DMS153 treated with DMSO at 0.1 percent for 48 hours (cell line): ENCODE data around the gene VASP.

Source experiments
- DNase-seq: peaks from one replicate; lab custom pipeline; 2025; ENCODE audit not compliant: unreplicated experiment; lab: John Stamatoyannopoulos, UW

The VASP gene

DNA sequence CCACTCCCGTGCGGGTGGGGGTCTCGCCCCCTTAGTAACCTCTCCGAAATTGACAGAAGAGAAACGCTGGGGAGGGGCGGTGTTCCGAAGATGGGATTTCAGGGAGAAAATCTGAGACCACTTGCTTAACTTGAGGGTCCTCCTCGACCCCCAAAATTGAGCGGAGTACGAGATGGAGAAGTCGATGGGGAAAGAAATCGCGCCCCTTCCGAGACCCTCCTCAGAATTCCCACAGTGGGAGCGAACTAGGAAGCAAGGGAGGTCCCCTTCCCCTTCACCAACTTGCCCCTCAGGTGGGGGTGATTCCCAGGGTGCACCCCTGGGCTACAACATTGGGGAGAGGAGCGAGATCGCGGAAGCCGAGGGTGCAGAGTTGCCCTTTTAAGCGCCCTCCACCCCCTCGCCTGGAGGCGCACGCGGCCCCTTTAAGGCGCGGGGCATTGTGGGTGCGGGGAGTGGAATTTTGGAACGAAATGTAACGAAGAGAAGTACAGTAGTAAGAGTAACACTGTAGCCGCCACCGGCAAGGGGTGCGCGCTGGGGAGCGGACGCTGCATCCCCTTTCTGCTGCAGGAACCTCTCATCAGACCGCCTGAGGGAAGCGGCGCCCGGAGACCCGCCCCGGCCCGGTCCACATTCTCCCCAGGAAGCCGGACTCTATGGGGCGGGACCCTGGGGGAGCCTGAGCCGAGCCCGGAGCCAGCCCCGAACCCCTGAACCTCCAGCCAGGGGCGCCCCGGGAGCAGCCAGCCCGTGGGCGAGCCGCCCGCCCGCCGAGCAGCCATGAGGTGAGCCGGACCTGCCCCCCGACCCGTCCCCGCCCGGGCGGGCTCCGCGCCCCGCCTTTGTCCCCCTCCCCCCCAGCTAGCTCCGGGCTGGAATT lies at the start of gene VASP:
Gene VASP, plus strand, starts transcription at position 491 of the 883 bp plus-strand sequence. Its CDS starts 293 bp downstream, at position 784.
- peak; percentile 55 for DNase-seq

DNA sequence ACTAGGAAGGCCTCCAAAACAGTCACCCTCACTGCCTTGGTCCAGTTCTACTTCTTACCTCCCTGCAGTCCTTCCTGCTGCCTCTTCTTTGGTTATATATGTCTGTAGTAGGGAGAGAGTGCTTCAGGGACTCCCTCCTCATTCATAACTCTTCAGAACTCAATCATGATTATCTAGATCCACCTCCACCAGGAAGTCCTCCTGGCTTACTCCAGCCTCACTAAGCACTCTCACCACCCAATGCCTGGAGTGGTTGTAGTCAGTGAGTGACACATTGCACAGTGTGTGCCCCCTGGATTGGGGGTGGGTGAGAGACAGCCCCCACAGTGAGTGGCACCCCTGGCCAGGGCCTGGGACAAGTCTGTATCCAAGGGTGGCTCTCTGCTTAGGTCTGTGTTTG lies 49.5 kb upstream of the VASP start:
- no peak for DNase-seq

DNA sequence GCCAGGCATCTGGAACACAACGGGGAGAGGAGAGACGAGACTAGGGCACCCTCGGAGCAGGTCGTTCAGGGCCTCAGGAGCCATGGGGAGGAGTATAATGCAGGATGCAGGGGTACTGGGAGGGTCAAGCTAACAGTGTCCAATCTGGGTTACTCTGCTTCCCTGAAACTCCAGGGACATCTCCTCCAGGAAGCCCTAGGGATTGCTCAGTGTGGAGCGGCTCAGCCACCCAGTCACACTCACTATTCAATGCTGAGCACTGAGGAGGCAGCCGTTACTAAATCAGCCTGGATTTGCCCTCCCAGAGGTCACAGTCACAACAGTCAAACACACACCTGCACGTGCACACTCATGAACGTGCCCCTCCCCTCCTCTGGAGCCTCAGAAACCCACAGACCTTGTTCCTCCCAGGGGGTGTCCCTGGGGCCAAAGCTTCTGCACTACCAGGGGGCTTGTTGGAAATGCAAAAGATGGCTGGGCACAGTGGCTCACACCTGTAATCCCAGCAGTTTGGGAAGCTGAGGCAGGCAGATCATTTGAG lies 46.4 kb upstream of the VASP start:
- DNase-seq = no peak

DNA sequence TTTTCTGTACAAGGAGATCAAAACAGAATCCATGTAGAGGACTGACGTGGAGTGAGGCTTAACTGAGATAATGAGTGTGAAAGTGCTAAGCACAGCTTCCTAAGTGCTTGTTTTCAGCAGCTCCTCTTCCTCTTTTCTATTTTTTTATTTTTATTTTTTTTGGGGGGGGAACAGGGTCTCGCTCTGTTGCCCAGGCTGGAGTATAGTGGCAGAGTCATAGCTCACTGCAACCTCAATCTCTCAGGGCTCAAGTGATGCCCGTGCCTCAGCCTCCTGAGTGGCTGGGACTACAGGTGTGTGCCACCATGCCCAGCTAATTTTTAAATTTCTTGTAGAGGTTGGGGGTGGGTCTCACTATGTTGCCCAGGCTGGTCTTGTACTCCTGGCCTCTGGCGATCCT lies 45.1 kb upstream of the VASP start:
- no peak for DNase-seq

DNA sequence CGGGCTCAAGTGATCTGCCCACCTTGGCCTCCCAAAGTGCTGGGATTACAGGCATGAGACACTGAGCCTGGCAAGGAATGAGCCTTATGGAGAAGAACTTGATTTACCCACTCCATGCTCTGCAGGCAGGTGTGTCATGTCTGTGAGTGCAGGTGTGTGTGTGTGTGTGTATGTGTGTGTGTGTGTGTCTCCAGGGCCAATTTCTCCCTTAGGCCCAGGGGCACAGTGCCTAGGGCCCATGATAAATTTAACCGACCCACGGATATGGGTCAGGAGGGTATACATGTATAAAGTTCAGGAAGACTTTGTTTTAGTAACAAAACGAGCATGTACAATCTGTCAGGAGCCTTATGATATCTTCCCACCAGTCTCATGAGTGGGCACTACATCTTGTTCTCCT lies 44.0 kb upstream of the VASP start:
- no peak for DNase-seq

DNA sequence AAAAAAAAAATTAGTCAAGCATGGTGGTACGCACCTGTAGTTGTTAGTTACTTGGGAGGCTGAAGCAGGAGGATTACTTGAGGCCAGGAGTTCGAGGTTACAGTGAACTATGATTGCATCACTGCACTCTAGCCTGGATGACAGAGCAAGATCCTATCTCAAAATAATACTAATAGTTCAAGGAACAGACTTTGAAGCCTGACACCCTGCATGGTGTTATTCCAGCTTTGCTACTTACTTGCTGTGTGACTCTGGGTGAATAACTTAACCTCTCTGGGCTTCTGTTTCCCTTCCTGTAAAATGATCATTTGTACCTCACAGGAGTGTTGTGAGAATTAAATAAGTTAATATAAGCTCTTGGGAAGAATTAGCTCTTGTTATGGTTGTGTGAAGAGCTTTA lies 43.0 kb upstream of the VASP start:
- DNase-seq = no peak

DNA sequence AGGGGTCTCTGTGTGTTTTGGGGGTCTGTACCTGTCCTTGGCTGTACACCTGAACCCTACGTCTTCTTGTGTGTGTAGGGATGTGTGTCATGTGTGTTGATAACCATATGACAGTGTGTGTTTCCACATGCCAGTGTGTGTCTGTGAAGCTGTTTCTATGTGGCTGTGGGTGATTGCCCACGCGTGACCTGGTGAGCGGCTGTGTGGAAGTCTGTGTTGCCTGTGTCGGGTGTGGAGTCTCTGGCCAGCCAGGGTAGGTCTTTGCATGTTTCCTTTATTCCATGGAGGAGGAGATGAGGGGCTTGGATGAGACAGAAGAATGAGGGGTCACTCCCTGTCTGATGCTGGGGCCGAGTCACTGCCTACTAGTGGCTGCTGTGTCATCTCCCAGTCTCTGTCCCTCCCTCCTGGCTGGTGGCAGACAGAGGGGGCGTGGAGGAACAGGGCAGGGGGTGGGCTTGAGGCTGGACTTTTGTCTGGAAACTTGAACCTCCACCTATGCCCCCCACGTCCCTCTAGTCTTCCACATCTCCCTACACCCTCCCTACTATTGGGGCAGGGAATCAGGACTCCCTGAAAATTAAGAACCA lies 42.3 kb upstream of the VASP start:
- no peak for DNase-seq

DNA sequence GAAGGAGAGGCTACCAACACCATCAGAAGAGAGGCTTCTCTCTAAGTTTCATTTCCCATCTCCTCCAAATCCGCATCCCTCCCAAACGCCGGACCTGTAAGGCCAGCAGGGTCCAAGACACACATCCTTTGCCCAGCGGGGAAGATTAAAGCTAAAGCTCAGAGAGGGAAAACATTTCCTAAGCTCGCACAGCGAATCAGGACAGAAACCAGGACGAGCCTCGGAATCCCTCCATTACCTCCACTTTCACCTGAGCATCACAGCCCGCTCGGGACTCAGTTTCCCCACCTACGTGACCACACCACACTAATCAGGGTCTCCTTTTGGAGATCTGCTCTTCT lies 40.2 kb upstream of the VASP start:
- DNase-seq = no peak

DNA sequence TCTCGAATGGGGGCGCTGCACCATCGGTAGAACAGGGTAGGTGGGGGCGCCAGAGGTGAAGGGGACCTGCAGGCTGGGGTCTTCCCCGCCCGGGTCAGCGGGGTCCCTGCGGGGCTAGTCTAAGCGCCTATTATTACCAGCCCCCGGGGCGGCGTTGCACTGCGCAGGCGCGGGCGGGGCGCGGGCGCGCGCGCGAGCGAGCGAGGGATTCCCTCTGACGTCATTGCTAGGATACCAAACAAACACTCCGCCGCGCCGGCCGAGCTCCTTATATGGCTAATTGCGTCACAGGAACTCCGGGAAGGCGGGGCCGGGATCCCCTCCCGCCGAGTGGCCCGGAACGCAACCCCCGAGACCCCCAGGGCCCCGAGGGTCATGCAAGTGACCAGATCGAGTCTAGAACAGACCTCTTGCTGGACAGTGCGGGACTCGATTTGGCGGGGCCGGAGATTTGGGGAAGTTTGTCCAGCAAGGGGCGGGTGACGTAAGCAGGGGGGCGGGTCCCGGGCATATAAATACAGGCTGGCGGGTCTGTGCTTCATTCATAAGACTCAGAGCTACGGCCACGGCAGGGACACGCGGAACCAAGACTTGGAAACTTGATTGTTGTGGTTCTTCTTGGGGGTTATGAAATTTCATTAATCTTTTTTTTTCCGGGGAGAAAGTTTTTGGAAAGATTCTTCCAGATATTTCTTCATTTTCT lies 39.7 kb upstream of the VASP start, which contains the start of gene FOSB:
Gene FOSB, plus strand, starts transcription at position 541 of the 703 bp plus-strand sequence. CDS start 591 bp downstream, outside the sequence.
- DNase-seq = peak; percentile 90

DNA sequence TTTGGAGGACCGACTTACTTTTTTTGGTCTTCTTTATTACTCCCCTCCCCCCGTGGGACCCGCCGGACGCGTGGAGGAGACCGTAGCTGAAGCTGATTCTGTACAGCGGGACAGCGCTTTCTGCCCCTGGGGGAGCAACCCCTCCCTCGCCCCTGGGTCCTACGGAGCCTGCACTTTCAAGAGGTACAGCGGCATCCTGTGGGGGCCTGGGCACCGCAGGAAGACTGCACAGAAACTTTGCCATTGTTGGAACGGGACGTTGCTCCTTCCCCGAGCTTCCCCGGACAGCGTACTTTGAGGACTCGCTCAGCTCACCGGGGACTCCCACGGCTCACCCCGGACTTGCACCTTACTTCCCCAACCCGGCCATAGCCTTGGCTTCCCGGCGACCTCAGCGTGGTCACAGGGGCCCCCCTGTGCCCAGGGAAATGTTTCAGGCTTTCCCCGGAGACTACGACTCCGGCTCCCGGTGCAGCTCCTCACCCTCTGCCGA lies 39.1 kb upstream of the VASP start:
- no peak for DNase-seq

DNA sequence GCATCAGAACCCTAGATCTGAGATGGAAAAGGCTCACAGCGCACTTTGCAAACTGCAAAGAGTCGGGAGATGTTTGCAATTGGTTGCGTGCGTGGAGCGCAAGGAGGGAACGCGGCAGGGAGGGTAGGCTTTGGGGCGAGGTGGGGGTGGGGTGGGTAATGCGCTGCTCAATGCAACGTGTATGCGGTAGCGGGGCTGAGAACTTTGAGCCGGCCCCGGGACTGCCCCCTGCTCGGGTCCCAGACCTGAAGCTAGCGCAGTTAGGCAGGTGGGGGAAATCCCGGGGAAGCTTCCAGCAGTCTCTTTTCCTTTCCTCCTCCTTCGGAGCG lies 38.5 kb upstream of the VASP start:
- no peak for DNase-seq

DNA sequence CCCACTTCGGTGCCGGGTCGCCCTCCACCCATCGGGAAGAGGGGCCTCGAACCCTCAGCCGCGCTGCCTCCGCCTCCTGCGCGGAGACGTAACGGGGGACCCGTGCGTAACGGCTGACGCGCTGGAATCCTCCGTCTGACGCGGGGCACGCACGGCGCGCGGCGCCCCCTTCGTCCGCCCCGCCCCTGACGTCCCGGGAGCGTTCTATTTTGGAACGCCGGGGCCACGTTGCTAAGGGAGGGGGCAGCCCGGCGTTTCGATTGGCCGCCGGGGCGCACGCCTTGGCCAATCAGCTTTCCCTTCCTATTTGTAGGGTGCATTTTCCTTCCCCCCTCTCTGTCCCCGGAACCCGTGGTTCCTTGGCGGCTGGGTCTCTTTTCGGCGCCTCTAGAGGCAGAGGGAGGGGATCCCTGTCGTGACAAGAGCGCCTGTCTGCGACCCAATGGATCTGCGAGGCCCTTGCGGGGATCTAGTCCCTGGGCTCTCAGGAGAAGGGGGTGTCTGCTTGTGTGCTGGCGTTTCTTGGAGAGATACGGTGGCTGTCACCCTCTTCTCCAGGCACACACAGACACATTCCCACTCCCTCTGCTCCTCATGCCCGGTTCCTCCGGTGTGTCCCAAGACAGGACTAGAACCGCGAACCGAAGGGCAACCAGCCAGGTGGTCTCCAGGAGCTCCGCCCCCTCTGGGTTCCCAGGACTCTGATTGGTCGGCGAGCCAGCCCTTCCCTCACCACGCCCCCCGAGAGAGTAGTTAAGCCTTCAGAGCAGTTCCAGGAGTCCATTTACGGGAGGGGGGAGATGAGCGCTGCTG lies 37.9 kb upstream of the VASP start:
- peak; percentile 82 for DNase-seq

DNA sequence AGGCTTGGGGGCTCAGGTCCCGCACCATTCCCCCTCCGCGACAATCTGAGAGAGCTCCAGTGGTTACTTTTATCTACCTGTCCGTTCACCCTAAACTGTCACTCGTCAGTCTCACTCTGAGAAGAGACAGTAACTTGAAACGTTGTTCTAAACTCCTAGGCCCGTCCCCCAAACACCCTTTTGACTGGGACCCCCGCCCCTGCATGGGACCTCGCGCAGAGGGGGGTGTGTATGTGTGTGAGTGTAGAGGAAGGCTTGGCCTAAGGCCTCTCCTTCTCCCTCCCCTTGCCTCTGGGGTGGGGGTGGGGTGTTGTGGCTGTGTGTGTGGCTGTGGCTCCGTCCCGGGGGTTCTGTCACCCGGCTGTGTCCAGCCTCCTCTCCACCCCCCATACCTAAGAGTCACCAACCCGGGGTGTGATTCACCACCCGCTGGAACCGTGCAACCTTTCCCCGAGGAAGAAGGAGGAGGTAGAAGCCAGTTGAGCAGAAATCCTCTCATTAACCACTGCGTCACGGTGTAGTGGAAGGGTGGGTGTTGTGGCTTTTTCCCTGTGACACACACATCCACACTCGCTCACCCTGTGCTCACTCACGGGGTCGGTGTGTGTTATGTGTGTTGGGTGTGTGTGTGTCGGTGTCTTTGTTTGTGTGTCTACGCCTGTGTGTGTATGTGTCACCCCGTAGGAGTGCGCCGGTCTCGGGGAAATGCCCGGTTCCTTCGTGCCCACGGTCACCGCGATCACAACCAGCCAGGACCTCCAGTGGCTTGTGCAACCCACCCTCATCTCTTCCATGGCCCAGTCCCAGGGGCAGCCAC lies 37.1 kb upstream of the VASP start:
- no peak for DNase-seq

DNA sequence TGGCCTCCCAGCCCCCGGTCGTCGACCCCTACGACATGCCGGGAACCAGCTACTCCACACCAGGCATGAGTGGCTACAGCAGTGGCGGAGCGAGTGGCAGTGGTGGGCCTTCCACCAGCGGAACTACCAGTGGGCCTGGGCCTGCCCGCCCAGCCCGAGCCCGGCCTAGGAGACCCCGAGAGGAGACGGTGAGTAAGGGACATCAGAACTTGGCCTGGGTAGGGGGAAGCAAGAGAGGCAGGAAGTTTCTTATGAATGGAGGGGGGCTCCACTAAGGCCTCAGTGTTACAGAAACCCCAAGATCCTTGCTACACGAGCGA lies 36.6 kb upstream of the VASP start:
- DNase-seq = no peak

DNA sequence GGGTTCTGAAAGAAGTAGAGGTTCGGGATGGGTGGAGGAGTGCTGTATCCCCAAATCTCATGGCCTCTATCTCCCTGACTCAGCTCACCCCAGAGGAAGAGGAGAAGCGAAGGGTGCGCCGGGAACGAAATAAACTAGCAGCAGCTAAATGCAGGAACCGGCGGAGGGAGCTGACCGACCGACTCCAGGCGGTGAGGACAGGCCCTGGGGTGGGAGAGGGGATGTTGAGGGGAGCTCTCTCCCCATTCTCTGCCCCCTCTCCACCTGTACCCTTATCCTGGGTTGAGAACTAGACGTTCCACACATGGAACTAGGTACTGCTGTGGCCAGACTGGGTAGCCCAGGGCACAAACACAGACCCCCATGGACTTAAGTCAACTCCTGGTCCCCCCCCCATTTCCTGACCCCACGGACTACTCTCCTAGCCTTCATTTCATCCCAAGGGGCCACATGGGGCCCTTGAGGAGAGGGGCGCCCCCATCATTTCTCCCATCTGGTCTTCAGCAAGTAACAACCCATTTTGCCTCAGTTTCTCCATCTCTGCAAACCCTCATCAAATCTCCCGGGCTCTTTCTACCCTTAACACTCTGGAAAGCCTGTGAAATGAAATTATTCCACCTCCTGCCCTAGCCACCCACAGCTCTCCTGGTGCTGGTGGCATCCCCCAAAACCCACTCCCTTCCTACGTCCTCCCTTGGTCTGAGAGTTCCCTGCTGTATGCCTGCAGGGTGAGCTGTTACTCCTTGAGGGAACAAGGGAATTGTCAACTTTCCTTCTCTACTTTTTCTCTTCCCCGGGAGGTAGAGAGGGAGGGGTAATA lies 36.0 kb upstream of the VASP start:
- DNase-seq = no peak

DNA sequence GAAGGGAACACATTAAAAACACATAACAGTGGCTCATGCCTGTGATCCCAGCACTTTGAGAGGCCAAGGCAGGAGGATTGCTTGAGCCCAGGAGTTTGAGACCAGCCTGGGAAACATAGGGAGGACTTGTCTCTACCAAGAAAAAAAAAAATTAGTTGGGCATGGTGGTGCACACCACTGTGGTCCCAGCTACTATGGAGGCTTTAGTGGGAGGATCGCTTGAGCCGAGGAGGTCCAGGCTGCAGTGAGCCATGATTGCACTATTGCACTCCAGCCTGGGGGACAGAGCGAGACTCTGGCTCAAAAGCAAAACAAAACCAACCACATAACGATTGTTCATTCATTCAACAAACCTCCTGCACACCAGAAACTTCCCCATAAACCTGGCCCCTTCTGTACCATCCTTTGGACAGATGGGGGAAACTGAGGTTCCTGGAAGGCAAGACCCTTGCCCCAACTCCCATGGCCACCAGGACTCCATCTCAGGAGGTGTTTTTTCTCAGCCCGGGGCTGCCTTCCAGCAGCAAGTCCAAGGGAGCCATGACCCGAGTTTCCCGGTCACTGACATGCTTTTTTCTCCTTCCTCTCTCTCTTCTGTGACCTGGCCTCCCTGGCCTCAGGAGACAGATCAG lies 35.2 kb upstream of the VASP start:
- no peak for DNase-seq

DNA sequence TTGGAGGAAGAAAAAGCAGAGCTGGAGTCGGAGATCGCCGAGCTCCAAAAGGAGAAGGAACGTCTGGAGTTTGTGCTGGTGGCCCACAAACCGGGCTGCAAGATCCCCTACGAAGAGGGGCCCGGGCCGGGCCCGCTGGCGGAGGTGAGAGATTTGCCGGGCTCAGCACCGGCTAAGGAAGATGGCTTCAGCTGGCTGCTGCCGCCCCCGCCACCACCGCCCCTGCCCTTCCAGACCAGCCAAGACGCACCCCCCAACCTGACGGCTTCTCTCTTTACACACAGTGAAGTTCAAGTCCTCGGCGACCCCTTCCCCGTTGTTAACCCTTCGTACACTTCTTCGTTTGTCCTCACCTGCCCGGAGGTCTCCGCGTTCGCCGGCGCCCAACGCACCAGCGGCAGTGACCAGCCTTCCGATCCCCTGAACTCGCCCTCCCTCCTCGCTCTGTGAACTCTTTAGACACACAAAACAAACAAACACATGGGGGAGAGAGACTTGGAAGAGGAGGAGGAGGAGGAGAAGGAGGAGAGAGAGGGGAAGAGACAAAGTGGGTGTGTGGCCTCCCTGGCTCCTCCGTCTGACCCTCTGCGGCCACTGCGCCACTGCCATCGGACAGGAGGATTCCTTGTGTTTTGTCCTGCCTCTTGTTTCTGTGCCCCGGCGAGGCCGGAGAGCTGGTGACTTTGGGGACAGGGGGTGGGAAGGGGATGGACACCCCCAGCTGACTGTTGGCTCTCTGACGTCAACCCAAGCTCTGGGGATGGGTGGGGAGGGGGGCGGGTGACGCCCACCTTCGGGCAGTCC lies 34.5 kb upstream of the VASP start:
- no peak for DNase-seq

DNA sequence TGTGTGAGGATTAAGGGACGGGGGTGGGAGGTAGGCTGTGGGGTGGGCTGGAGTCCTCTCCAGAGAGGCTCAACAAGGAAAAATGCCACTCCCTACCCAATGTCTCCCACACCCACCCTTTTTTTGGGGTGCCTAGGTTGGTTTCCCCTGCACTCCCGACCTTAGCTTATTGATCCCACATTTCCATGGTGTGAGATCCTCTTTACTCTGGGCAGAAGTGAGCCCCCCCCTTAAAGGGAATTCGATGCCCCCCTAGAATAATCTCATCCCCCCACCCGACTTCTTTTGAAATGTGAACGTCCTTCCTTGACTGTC lies 34.0 kb upstream of the VASP start:
- DNase-seq = no peak
